C4-2B (cell line): Measurements from ENCODE around the gene ARHGAP15.

ENCODE experiments used
- CTCF ChIP-seq: fragments of 450-650 bp; conservative IDR thresholded peaks from 2 replicates; pipeline ENCODE4 v1.5.1; 2017; ENCODE audit warnings: mild to moderate bottlenecking
- ZFX ChIP-seq: fragments of 450-650 bp; IDR thresholded peaks from 2 replicates; pipeline ENCODE4 v1.6.1; 2017

DNA sequence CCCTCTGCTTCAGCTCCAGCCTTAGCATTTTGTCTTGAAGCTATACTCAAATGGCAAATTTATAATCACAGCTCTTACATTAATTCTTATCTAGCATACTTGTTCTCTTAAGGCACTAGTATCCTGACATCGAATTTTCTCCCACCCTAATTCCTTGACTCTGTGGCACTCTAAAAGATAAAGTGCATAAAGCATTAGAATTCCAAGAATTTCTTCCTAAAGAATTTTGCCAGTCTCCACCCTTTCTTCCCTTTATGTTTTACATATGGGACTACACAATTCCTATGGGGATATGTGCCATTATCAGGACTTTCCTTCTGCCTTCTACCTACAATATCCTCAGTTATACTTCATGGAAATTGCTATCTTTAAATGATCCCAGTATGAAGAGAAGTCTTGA lies 560.3 kb downstream of the ARHGAP15 start:
- TF ChIP-seq CTCF (no peak), ZFX (no peak)
